ENCODE measurements around the gene ERGIC3.

The ERGIC3 gene

GRCh38 chr20:35561671-35562070 is 19.8 kb downstream of the ERGIC3 start:
- TF ChIP-seq CTCF (IDR thresholded peaks at IDR 0.05; ENCODE audit: insufficient read depth, missing control alignments), result no peak
- DNase-seq (ENCODE audit: insufficient read length, low spot score) (no peak), FAIRE-seq (no peak)

DNA sequence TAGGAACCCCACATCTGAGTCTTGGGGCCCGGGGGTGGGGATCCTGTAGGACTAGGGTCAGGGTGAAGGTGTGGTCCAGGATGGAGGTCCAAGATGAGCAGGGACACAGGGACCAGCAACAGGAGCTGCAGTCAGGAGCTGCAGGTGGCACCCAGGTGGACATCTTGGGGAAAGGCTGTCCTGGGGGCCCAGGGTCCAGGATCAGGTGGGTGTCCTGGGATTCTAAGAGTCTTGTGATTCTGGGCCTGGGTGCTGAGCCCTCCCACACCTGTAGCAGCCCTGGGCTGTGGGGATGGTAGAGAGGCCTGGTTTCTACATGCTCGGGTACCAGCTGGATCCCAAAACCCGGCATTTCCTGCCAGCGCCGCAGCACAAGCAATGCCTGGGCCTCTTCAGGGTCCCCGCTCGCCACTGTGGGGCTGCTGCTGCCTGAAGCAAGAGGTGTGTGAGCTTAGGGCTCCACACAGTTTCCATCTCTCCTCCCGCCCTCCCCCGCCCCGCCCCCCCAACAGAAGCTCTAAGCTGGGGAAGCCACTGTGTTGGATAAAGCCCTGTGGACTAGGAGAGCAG is 20.7 kb downstream of the ERGIC3 start:
- FAIRE-seq, result no peak
- no peak for DNase-seq (ENCODE audit: insufficient read length, low spot score)
- TF ChIP-seq CTCF (IDR thresholded peaks at IDR 0.05; ENCODE audit: insufficient read depth, missing control alignments), result no peak

DNA sequence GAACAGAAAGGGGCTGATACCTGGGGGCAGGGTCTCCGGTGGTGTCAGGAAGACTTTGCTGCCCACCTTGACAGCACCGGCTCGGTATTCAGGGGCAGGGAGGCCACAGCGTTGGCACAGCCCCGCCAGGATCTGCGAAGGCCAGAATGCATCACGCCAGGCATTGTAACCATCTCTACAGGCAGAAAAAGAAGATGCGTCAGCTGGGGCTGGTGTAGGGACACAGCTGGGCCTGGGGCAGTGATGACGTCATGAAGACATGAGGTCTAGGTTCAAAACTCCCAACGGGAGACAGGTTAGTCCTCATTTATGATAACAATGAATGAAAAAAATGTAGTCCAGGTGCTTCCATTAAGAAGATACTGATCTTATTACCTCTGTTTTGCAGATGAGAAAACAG is 22.0 kb downstream of the ERGIC3 start:
- TF ChIP-seq CTCF (IDR thresholded peaks at IDR 0.05; ENCODE audit: insufficient read depth, missing control alignments), result no peak
- DNase-seq (ENCODE audit: insufficient read length, low spot score), result no peak
- no peak for FAIRE-seq

DNA sequence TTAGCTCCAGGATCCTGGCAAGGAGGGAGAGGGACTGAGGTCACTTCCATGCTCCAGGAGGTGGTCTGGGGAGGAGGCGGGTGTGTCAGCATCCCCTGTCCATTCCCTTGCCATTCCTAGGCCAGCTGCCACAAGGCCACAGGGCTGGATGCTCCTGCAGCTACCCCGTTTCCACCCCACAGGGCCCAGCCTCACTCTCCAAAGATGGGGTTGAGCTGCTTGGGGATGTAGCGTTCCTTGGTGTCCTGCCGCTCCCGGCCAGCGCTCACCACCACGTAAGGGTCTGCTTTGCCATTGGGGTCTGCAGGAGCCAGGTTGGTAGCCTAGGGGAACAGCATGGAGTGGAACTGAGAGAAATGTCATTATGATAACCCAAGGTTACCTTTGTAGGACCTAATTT is 23.0 kb downstream of the ERGIC3 start:
- FAIRE-seq, result no peak
- TF ChIP-seq CTCF (IDR thresholded peaks at IDR 0.05; ENCODE audit: insufficient read depth, missing control alignments), result no peak
- peak; percentile 9 for DNase-seq (ENCODE audit: insufficient read length, low spot score)

DNA sequence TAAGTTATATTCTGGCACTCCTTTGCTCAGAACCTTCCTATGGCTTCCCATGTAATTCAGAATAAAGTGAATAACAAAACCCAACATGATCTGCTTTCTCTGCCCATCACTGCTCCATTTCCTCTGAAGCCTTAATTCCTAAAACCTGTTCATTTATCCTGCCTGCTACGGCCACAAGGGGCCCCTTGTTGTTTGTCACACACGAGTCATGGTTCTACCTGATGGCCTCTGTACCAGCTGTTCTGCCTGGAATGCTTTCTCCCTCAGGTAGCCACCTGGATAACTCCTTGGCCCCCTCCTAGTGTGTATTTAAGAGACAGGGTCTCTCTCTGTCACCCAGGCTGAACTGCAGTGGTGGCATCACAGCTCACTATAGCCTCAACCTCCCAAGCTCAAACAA is 26.8 kb downstream of the ERGIC3 start:
- DNase-seq (ENCODE audit: insufficient read length, low spot score), result no peak
- peak; percentile 21 for TF ChIP-seq CTCF (IDR thresholded peaks at IDR 0.05; ENCODE audit: insufficient read depth, missing control alignments)

DNA sequence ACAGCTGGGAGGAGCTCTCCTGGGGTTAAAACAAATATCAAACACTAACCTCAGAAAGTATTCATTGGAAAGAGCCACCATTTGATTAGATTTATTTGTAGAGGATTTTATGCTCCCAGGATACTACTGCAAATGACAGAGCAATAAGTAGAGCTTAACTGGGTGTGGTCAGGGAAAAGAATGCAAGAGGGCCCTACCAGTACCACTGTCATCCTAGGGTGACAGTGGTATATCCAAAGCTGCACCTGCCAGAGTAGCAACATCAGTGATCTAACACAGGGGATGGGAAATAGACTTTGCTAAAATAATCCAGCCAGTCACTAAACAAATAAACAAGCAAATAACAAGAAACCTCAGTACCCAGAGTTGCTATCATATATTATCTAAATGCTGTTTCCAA is 29.7 kb downstream of the ERGIC3 start:
- no peak for TF ChIP-seq CTCF (IDR thresholded peaks at IDR 0.05; ENCODE audit: insufficient read depth, missing control alignments)
- DNase-seq (ENCODE audit: insufficient read length, low spot score), result no peak
- no peak for FAIRE-seq

More for the DNA sequence above, 26.8 kb downstream of the ERGIC3 start:
- FAIRE-seq, result no peak

DNA sequence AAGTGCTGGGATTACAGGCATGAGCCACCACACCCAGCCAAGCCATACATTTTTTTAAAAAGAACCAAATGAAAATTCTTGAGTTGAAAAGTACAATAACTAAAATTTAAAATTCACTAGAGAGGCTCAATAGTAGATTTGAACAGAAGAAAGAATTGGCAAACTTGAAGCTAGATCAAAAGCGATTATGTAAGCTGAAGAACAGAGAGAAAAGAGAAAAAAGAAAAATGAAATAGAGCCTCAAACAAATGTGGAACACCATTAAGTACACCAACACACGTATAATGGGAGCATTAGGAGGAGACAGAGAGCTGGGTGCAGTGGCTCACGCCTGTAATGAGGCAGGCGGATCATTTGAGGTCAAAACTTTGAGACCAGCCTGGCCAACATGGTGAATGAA is 31.0 kb downstream of the ERGIC3 start:
- DNase-seq (ENCODE audit: insufficient read length, low spot score), result no peak
- no peak for FAIRE-seq
- TF ChIP-seq CTCF (IDR thresholded peaks at IDR 0.05; ENCODE audit: insufficient read depth, missing control alignments), result no peak

All from D721Med (cell line).